Suprapubic skin (tissue), 3 donors: ENCODE measurements around the gene IGSF9.

ENCODE experiments used
- EP300 ChIP-seq: sonication (generic); formaldehyde crosslinking; IDR thresholded peaks from one replicate; pipeline ENCODE4 v1.6.1; 2017; ENCODE audit warnings: antibody characterized with exemption
- TF ChIP-seq, protein P1 (sequence below), 2 donors: fragments of 200-600 bp in 1 of 2; fragments of 450-650 bp in 1 of 2; sonication (generic) in 1 of 2; IDR thresholded peaks; one replicate each; pipeline ENCODE4 v1.5.1; 2016 to 2019; ENCODE audit warnings: antibody characterized with exemption in 2 of 2, mild to moderate bottlenecking in 1 of 2, moderate library complexity in 1 of 2

DNA sequence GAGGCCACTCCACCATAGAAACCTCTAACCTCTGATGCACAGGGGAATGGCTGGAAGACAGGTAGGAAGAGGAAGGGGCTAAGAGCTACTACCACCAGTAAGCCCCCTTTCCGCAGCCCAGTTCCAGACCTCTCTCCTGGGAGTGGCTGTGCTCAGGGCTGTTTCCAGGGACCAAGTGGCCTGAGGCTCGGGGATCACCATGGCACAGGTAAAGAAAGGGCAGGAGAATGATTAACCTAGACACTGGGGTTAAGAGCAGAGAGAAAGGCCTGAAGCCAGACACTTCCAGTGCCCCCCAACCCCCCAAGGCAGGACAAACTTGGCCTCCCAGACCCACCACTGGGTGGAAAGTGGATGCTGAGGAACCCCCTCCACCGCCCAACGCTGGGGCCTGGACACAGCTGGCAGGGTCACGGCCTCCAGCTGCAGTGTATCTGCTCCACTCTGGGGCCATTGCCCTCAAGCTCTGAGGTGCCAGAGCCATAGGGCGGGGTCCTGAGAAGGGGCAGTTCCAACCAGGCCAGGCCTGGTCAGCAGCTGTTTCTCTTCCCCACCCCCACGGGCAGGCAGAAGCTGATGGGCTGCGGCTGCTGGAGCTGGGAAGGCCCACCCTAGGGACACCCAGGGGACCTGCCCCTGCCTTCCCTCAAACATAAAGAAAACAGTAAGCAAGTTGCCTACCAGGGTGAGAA is 22.8 kb downstream of the IGSF9 start:
- no peak for TF ChIP-seq EP300
- TF ChIP-seq, protein P1, sequence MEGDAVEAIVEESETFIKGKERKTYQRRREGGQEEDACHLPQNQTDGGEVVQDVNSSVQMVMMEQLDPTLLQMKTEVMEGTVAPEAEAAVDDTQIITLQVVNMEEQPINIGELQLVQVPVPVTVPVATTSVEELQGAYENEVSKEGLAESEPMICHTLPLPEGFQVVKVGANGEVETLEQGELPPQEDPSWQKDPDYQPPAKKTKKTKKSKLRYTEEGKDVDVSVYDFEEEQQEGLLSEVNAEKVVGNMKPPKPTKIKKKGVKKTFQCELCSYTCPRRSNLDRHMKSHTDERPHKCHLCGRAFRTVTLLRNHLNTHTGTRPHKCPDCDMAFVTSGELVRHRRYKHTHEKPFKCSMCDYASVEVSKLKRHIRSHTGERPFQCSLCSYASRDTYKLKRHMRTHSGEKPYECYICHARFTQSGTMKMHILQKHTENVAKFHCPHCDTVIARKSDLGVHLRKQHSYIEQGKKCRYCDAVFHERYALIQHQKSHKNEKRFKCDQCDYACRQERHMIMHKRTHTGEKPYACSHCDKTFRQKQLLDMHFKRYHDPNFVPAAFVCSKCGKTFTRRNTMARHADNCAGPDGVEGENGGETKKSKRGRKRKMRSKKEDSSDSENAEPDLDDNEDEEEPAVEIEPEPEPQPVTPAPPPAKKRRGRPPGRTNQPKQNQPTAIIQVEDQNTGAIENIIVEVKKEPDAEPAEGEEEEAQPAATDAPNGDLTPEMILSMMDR (IDR thresholded peaks at IDR 0.05), result no peak
